ENCODE measurements around the gene EFR3B. TPM values are rescaled to one million over a fixed set of nuclear protein-coding genes. Genes with fewer than 3 reads are reported as not detected.

Gene EFR3B
- polyA plus RNA-seq, 1 of the 3 experiments (the other 2 are of a cell fraction), result 1.5 TPM

DNA sequence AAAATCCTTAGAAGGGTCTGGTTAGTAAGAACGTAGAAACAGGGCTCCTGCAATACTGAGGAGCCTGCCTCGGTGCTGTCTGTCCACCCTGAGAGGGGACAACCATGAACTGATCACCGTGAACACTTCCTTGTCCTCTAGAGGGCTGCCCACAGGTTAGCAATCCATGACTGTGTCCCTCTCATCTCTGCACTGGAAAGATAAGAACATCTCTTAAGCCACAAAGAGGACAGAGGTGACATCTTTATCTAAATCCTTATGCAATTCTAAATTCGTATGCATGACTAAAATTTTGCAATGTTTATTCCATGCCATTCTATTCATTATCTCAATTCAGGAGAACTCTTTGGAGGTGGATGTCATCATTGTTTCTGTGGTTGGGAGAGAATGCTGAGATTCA, 12.8 kb downstream of the EFR3B start:
- H2AFZ ChIP-seq (ENCODE audit: low read depth), result no peak overlapping the region
- H3K9me3 ChIP-seq, result no peaks in the 10 kb centered on the region
- DNase-seq, result no peak
- no peak overlapping the region for H3K4me3 ChIP-seq (ENCODE audit: low read depth in 2 of 2, low read length in 1 of 2)
- POLR2A ChIA-PET, result no interaction called here
- H3K79me2 ChIP-seq (ENCODE audit: insufficient read depth), result no peaks in the 10 kb centered on the region; the same call in 1 of the 2 replicates
- WGBS (ENCODE audit: low lambda C conversion rate), result 88% methylated on average over 4 of the region's 4 CpGs
- peaks cover 3% of the 10 kb centered on the region; the same call in 1 of the 2 replicates for H4K20me1 ChIP-seq (ENCODE audit: insufficient read depth)
- no peaks in the 10 kb centered on the region for H3F3A ChIP-seq (replicated peaks; ENCODE audit: insufficient read depth)
- no peaks in the 10 kb centered on the region for H3K9me2 ChIP-seq
- H3K9ac ChIP-seq, result no peak overlapping the region
- no peak overlapping the region for H3K27ac ChIP-seq (ENCODE audit: low read depth in 2 of 2, low read length in 1 of 2)
- no peak overlapping the region for H3K4me2 ChIP-seq
- H3K4me1 ChIP-seq (ENCODE audit: control insufficient read depth in 1 of 2, insufficient read depth in 2 of 2, low read depth in 1 of 2, low read length in 1 of 2), result peaks cover 0 to 3% of the 10 kb centered on the region in 2 experiments; a peak in 1 of 4 replicates
- no peaks in the 10 kb centered on the region for H3K36me3 ChIP-seq (replicated peaks in 1 of 2; ENCODE audit: control insufficient read depth in 1 of 2, insufficient read depth in 2 of 2, low read length in 1 of 2)
- no peaks in the 10 kb centered on the region for H3K27me3 ChIP-seq (ENCODE audit: insufficient read depth)
- TF ChIP-seq, protein P1, sequence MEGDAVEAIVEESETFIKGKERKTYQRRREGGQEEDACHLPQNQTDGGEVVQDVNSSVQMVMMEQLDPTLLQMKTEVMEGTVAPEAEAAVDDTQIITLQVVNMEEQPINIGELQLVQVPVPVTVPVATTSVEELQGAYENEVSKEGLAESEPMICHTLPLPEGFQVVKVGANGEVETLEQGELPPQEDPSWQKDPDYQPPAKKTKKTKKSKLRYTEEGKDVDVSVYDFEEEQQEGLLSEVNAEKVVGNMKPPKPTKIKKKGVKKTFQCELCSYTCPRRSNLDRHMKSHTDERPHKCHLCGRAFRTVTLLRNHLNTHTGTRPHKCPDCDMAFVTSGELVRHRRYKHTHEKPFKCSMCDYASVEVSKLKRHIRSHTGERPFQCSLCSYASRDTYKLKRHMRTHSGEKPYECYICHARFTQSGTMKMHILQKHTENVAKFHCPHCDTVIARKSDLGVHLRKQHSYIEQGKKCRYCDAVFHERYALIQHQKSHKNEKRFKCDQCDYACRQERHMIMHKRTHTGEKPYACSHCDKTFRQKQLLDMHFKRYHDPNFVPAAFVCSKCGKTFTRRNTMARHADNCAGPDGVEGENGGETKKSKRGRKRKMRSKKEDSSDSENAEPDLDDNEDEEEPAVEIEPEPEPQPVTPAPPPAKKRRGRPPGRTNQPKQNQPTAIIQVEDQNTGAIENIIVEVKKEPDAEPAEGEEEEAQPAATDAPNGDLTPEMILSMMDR (IDR thresholded peaks at IDR 0.05), result peak; percentile 8; the same call in 1 of the 2 replicates
- no peak for TF ChIP-seq TCF12 (IDR thresholded peaks at IDR 0.05)
- CTCF ChIA-PET, result interaction anchor here (1.2 to 2.0 kb wide), 4 partner anchors 9 to 54 kb away, joined by 4 to 9 read pairs (median 6); no protein-coding TSS in a partner anchor

DNA sequence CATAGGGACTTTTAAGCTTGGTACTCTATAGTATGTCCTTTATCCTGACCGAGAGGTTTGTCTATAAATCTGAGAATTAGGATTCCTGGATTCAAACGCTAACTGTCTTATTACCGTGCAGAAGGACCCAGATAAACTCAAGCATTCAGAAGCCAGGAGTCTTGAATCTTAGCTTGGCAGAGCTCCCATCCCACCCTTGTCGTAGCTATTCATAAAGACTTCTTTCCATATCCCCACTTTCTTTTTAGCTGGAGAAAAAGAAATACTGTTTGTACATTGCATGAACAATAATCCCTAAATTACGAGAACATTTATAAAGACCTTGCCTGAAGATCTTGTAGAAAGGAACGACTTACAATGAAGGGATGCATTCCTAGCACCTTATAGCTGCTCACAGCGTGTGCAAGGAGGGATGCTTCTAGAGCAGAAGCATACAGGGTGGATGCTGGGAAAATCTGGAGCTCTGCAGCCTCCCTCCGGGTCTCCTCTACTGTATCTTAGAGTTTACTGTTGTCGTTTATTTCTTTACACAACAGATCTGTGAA, 13.6 kb downstream of the EFR3B start:
- Histone ChIP-seq H3K36me3 (replicated peaks in 1 of 2; ENCODE audit: control insufficient read depth in 1 of 2, insufficient read depth in 2 of 2, low read length in 1 of 2) (no peaks in the 10 kb centered on the region), H3K4me1 (ENCODE audit: control insufficient read depth in 1 of 2, insufficient read depth in 2 of 2, low read depth in 1 of 2, low read length in 1 of 2) (peaks cover 0 to 3% of the 10 kb centered on the region in 2 experiments; a peak in 1 of 4 replicates), H3K9me2 (no peaks in the 10 kb centered on the region), H3K27me3 (ENCODE audit: insufficient read depth) (no peaks in the 10 kb centered on the region), H4K20me1 (ENCODE audit: insufficient read depth) (peaks cover 3% of the 10 kb centered on the region; the same call in 1 of the 2 replicates), H3K4me3 (ENCODE audit: low read depth in 2 of 2, low read length in 1 of 2) (no peak overlapping the region), H3K9ac (no peak overlapping the region), H3K9me3 (no peaks in the 10 kb centered on the region), H3K4me2 (no peak overlapping the region), H2AFZ (ENCODE audit: low read depth) (no peak overlapping the region), H3K79me2 (ENCODE audit: insufficient read depth) (no peaks in the 10 kb centered on the region; the same call in 1 of the 2 replicates), H3F3A (replicated peaks; ENCODE audit: insufficient read depth) (no peaks in the 10 kb centered on the region), H3K27ac (ENCODE audit: low read depth in 2 of 2, low read length in 1 of 2) (no peak overlapping the region)
- POLR2A ChIA-PET, result no interaction called here
- no peak for DNase-seq
- WGBS (ENCODE audit: low lambda C conversion rate), result 94% methylated on average over 9 of the region's 9 CpGs
- CTCF ChIA-PET, result interaction anchor here (0.7 to 2.0 kb wide), 7 partner anchors 9 to 80 kb away, joined by 3 to 9 read pairs (median 6); partner anchors contain the start of gene EFR3B
- TF ChIP-seq, protein P2, sequence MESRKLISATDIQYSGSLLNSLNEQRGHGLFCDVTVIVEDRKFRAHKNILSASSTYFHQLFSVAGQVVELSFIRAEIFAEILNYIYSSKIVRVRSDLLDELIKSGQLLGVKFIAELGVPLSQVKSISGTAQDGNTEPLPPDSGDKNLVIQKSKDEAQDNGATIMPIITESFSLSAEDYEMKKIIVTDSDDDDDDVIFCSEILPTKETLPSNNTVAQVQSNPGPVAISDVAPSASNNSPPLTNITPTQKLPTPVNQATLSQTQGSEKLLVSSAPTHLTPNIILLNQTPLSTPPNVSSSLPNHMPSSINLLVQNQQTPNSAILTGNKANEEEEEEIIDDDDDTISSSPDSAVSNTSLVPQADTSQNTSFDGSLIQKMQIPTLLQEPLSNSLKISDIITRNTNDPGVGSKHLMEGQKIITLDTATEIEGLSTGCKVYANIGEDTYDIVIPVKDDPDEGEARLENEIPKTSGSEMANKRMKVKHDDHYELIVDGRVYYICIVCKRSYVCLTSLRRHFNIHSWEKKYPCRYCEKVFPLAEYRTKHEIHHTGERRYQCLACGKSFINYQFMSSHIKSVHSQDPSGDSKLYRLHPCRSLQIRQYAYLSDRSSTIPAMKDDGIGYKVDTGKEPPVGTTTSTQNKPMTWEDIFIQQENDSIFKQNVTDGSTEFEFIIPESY (IDR thresholded peaks at IDR 0.05; ENCODE audit: borderline replicate concordance, low read depth), result no peak
- TF ChIP-seq, protein P3, sequence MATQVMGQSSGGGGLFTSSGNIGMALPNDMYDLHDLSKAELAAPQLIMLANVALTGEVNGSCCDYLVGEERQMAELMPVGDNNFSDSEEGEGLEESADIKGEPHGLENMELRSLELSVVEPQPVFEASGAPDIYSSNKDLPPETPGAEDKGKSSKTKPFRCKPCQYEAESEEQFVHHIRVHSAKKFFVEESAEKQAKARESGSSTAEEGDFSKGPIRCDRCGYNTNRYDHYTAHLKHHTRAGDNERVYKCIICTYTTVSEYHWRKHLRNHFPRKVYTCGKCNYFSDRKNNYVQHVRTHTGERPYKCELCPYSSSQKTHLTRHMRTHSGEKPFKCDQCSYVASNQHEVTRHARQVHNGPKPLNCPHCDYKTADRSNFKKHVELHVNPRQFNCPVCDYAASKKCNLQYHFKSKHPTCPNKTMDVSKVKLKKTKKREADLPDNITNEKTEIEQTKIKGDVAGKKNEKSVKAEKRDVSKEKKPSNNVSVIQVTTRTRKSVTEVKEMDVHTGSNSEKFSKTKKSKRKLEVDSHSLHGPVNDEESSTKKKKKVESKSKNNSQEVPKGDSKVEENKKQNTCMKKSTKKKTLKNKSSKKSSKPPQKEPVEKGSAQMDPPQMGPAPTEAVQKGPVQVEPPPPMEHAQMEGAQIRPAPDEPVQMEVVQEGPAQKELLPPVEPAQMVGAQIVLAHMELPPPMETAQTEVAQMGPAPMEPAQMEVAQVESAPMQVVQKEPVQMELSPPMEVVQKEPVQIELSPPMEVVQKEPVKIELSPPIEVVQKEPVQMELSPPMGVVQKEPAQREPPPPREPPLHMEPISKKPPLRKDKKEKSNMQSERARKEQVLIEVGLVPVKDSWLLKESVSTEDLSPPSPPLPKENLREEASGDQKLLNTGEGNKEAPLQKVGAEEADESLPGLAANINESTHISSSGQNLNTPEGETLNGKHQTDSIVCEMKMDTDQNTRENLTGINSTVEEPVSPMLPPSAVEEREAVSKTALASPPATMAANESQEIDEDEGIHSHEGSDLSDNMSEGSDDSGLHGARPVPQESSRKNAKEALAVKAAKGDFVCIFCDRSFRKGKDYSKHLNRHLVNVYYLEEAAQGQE (IDR thresholded peaks at IDR 0.05; ENCODE audit: low read depth, low read length), result no peak
- no peak for TF ChIP-seq SMC3 (IDR thresholded peaks at IDR 0.05; ENCODE audit: low read depth, low read length)
- no peak for TF ChIP-seq TCF12 (IDR thresholded peaks at IDR 0.05)
- no peak for TF ChIP-seq EP300 (IDR thresholded peaks at IDR 0.05; ENCODE audit: borderline replicate concordance in 1 of 2, low read depth in 1 of 2, low read length in 1 of 2)
- no peak for TF ChIP-seq JUND (IDR thresholded peaks at IDR 0.05)
- TF ChIP-seq, protein P4, sequence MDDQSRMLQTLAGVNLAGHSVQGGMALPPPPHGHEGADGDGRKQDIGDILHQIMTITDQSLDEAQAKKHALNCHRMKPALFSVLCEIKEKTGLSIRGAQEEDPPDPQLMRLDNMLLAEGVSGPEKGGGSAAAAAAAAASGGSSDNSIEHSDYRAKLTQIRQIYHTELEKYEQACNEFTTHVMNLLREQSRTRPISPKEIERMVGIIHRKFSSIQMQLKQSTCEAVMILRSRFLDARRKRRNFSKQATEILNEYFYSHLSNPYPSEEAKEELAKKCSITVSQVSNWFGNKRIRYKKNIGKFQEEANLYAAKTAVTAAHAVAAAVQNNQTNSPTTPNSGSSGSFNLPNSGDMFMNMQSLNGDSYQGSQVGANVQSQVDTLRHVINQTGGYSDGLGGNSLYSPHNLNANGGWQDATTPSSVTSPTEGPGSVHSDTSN (IDR thresholded peaks at IDR 0.05), result no peak
- TF ChIP-seq TAF1 (IDR thresholded peaks at IDR 0.05; ENCODE audit: borderline replicate concordance, low read depth, low read length), result no peak
- TF ChIP-seq EZH2phosphoT487 (IDR thresholded peaks at IDR 0.05; ENCODE audit: borderline replicate concordance, low read depth), result no peak
- TF ChIP-seq FOSL2 (IDR thresholded peaks at IDR 0.05; ENCODE audit: borderline replicate concordance, low read depth), result no peak
- TF ChIP-seq RXRA (IDR thresholded peaks at IDR 0.05; ENCODE audit: borderline replicate concordance, low read depth), result no peak
- TF ChIP-seq MEF2A (IDR thresholded peaks at IDR 0.05; ENCODE audit: borderline replicate concordance, low read depth), result no peak
- no peak for TF ChIP-seq NRF1 (IDR thresholded peaks at IDR 0.05; ENCODE audit: low read depth, low read length)
- TF ChIP-seq FOXJ3 (CRISPR knock-in tag; IDR thresholded peaks at IDR 0.05), result no peak
- TF ChIP-seq, protein P5, sequence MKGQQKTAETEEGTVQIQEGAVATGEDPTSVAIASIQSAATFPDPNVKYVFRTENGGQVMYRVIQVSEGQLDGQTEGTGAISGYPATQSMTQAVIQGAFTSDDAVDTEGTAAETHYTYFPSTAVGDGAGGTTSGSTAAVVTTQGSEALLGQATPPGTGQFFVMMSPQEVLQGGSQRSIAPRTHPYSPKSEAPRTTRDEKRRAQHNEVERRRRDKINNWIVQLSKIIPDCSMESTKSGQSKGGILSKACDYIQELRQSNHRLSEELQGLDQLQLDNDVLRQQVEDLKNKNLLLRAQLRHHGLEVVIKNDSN (IDR thresholded peaks at IDR 0.05; ENCODE audit: borderline replicate concordance, low read depth), result no peak
- TF ChIP-seq MXI1 (IDR thresholded peaks at IDR 0.05; ENCODE audit: low read depth, low read length), result no peak
- no peak for TF ChIP-seq ELF1 (IDR thresholded peaks at IDR 0.05)

Measured in SK-N-SH (cell line).